Esophagus muscularis mucosa (tissue), 3 donors: ENCODE data around the gene WASF2.

ENCODE experiments used
- POLR2A ChIP-seq: fragments of 450-650 bp; IDR thresholded peaks from one replicate; pipeline ENCODE4 v1.6.1; 2017; ENCODE audit warnings: antibody characterized with exemption, moderate library complexity, mild to moderate bottlenecking, low read depth
- POLR2AphosphoS5 ChIP-seq, 2 donors: sonication (generic); formaldehyde crosslinking; IDR thresholded peaks; one replicate each; pipeline ENCODE4 v1.6.1; 2017; ENCODE audit warnings: antibody characterized with exemption in 2 of 2
- TF ChIP-seq, protein P1 (sequence below), 3 experiments: fragments of 200-600 bp in 2 of 3; fragments of 450-650 bp in 1 of 3; sonication (generic) in 2 of 3; IDR thresholded peaks; one replicate each; pipeline ENCODE4 v1.5.1; 2017 to 2019; ENCODE audit warnings: antibody characterized with exemption in 3 of 3, mild to moderate bottlenecking in 2 of 3, moderate library complexity in 1 of 3

DNA sequence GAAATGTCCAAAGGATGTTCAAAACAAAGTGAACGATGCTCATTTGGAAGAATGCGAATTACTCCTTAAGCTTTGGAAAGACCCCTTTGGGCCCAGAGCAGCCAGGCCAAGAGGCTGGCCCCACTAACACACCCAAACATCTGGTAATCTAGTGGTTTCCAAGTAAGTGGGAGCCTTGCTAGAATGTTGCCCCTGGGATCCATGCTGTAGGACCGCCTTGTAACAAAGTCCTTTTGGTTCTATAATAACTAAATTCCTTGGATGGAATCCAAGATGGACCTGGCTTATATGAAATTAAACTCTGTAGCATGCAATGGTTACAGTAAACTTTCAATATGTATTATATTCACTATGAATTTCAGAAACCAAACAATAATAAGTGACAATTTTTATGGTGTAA lies 72.3 kb downstream of the WASF2 start:
- TF ChIP-seq, protein P1, sequence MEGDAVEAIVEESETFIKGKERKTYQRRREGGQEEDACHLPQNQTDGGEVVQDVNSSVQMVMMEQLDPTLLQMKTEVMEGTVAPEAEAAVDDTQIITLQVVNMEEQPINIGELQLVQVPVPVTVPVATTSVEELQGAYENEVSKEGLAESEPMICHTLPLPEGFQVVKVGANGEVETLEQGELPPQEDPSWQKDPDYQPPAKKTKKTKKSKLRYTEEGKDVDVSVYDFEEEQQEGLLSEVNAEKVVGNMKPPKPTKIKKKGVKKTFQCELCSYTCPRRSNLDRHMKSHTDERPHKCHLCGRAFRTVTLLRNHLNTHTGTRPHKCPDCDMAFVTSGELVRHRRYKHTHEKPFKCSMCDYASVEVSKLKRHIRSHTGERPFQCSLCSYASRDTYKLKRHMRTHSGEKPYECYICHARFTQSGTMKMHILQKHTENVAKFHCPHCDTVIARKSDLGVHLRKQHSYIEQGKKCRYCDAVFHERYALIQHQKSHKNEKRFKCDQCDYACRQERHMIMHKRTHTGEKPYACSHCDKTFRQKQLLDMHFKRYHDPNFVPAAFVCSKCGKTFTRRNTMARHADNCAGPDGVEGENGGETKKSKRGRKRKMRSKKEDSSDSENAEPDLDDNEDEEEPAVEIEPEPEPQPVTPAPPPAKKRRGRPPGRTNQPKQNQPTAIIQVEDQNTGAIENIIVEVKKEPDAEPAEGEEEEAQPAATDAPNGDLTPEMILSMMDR (IDR thresholded peaks at IDR 0.05) = no peak
- TF ChIP-seq POLR2AphosphoS5 (IDR thresholded peaks at IDR 0.05) = no peak
- TF ChIP-seq POLR2A = no peak
